Neural progenitor cell (in vitro differentiated cells): ENCODE data around the gene B4GALNT1. TPM values are rescaled to one million over a fixed set of nuclear protein-coding genes. Genes with fewer than 3 reads are reported as not detected.

ENCODE experiments used
- DNase-seq: peaks from one replicate; pipeline ENCODE4 v3.0.0-alpha.2; 2016; ENCODE audit warnings: low spot score
- H2AFZ ChIP-seq: fragments of 200-600 bp; sonication (generic); replicated peaks from 2 replicates; pipeline ENCODE4 v1.6.1; 2016; ENCODE audit warnings: antibody characterized with exemption
- H3F3A ChIP-seq: fragments of 200-600 bp; sonication (generic); 2 replicates; pipeline ENCODE4 v1.6.1; 2016; ENCODE audit warnings: antibody characterized with exemption, low read depth
- H3K27ac ChIP-seq: fragments of 200-600 bp; sonication (generic); 2 replicates; pipeline ENCODE4 v1.5.1; 2016; ENCODE audit warnings: mild to moderate bottlenecking
- H3K27me3 ChIP-seq: fragments of 200-600 bp; sonication (generic); 2 replicates; pipeline ENCODE4 v1.6.1; 2016; ENCODE audit warnings: mild to moderate bottlenecking, moderate library complexity
- H3K36me3 ChIP-seq: fragments of 200-600 bp; sonication (generic); 2 replicates; pipeline ENCODE4 v1.5.1; 2016
- H3K4me1 ChIP-seq: fragments of 200-600 bp; sonication (generic); 2 replicates; pipeline ENCODE4 v1.6.1; 2016; ENCODE audit warnings: mixed run types
- H3K4me2 ChIP-seq: fragments of 200-600 bp; sonication (generic); 2 replicates; pipeline ENCODE4 v1.6.1; 2016
- H3K4me3 ChIP-seq: fragments of 200-600 bp; sonication (generic); 2 replicates; pipeline ENCODE4 v1.5.1; 2016
- H3K79me2 ChIP-seq: fragments of 200-600 bp; sonication (generic); 2 replicates; pipeline ENCODE4 v1.6.1; 2016; ENCODE audit warnings: low read depth
- H3K9ac ChIP-seq: fragments of 200-600 bp; sonication (generic); 2 replicates; pipeline ENCODE4 v1.6.1; 2016
- H3K9me3 ChIP-seq: fragments of 200-600 bp; sonication (generic); 2 replicates; pipeline ENCODE4 v1.5.1; 2016; ENCODE audit warnings: low read depth
- H4K20me1 ChIP-seq: fragments of 200-600 bp; sonication (generic); 2 replicates; pipeline ENCODE4 v1.6.1; 2016; ENCODE audit warnings: low read depth
- H3K27ac Mint-ChIP-seq: 3 replicates; pipeline ENCODE4 v1.8.0; 2021; ENCODE audit warnings: mixed read lengths
- H3K27me3 Mint-ChIP-seq: 2 replicates; pipeline ENCODE4 v1.8.0; 2022; ENCODE audit warnings: low read depth, mild to moderate bottlenecking, inconsistent platforms, moderate library complexity, mixed read lengths; ENCODE audit not compliant: insufficient read depth
- H3K36me3 Mint-ChIP-seq: 3 replicates; pipeline ENCODE4 v1.8.0; 2021; ENCODE audit warnings: mixed read lengths
- H3K4me1 Mint-ChIP-seq: 3 replicates; pipeline ENCODE4 v1.8.0; 2021; ENCODE audit warnings: mixed read lengths
- H3K4me3 Mint-ChIP-seq: 3 replicates; pipeline ENCODE4 v1.8.0; 2021; ENCODE audit warnings: mild to moderate bottlenecking, moderate library complexity, mixed read lengths
- H3K9me3 Mint-ChIP-seq: 3 replicates; pipeline ENCODE4 v1.8.0; 2020; ENCODE audit warnings: mixed read lengths
- EZH2 ChIP-seq: fragments of 200-600 bp; sonication (generic); IDR thresholded peaks from 2 replicates; pipeline ENCODE4 v1.6.1; 2017; ENCODE audit warnings: antibody characterized with exemption, mild to moderate bottlenecking, moderate library complexity
- EZH2phosphoT487 ChIP-seq: fragments of 200-600 bp; sonication (generic); IDR thresholded peaks from 2 replicates; pipeline ENCODE4 v1.6.1; 2017; ENCODE audit warnings: antibody characterized with exemption
- total RNA-seq: library from RNA; depleted of rRNA; stranded (reverse); fragments of >200 nt; gene quantifications from 2 replicates; pipeline ENCODE4 v1.2.3, GENCODE V29; 2015; ENCODE audit warnings: low replicate concordance
- TF ChIP-seq, protein P1 (sequence below): fragments of 200-600 bp; sonication (generic); IDR thresholded peaks from 2 replicates; pipeline ENCODE4 v1.5.1; 2017; ENCODE audit warnings: antibody characterized with exemption, mild to moderate bottlenecking

The B4GALNT1 gene
- total RNA-seq, 1 donor from 2014 or later, result 0.28 TPM

DNA sequence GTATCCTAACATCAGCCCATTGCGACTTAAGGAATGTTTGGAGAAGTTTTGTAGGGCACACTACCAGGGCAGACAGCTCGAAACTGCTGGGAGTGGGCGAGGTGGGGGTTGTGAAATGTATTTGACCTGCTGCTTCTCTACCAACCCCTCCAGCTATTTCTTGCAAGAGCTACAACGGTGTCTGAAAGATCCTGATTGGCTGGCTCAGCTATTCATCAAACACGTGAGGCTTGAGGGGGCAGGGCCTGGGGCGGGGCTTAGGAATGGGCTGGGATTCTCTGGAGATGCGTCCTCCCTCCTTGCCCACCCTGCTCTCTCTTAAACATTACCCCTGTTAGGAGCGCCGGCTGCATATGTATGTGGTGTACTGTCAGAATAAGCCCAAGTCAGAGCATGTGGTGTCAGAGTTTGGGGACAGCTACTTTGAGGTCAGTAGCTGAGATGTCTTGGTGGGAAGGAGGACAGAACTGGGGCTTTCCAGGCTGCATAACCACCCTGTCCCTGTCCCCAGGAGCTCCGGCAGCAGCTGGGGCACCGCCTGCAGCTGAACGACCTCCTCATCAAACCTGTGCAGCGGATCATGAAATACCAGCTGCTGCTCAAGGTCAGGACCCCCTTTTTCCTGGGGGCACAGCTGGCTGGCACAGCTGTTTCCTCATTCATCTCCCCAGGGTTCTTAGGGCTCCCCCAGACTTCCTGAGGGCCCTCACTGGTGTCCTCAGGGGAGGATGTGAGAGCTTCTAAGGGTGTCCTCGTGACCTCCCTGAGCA, 18.6 kb downstream of the B4GALNT1 start:
- Histone ChIP-seq H3K36me3 (no peaks in the 10 kb centered on the region), H3K79me2 (no peaks in the 10 kb centered on the region), H3K27me3 (peaks cover 64% of the 10 kb centered on the region), H3K27ac (no peak overlapping the region), H3K4me3 (no peak overlapping the region), H3K9me3 (no peaks in the 10 kb centered on the region), H3F3A (peaks cover 17% of the 10 kb centered on the region), H3K4me2 (no peak overlapping the region), H3K4me1 (peaks cover 16% of the 10 kb centered on the region), H2AFZ (no peak overlapping the region), H3K9ac (no peak overlapping the region), H4K20me1 (peaks cover 16% of the 10 kb centered on the region)
- H3K27me3 Mint-ChIP-seq, result peaks cover 29% of the 10 kb centered on the region
- peaks cover 34% of the 10 kb centered on the region for H3K36me3 Mint-ChIP-seq
- DNase-seq, result peak; percentile 41
- peaks cover 24% of the 10 kb centered on the region for H3K4me1 Mint-ChIP-seq
- H3K4me3 Mint-ChIP-seq, result no peak overlapping the region
- H3K27ac Mint-ChIP-seq, result no peak overlapping the region
- no peaks in the 10 kb centered on the region for H3K9me3 Mint-ChIP-seq
- TF ChIP-seq EZH2 (no peak), EZH2phosphoT487 (no peak)
- TF ChIP-seq, protein P1, sequence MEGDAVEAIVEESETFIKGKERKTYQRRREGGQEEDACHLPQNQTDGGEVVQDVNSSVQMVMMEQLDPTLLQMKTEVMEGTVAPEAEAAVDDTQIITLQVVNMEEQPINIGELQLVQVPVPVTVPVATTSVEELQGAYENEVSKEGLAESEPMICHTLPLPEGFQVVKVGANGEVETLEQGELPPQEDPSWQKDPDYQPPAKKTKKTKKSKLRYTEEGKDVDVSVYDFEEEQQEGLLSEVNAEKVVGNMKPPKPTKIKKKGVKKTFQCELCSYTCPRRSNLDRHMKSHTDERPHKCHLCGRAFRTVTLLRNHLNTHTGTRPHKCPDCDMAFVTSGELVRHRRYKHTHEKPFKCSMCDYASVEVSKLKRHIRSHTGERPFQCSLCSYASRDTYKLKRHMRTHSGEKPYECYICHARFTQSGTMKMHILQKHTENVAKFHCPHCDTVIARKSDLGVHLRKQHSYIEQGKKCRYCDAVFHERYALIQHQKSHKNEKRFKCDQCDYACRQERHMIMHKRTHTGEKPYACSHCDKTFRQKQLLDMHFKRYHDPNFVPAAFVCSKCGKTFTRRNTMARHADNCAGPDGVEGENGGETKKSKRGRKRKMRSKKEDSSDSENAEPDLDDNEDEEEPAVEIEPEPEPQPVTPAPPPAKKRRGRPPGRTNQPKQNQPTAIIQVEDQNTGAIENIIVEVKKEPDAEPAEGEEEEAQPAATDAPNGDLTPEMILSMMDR, result no peak

DNA sequence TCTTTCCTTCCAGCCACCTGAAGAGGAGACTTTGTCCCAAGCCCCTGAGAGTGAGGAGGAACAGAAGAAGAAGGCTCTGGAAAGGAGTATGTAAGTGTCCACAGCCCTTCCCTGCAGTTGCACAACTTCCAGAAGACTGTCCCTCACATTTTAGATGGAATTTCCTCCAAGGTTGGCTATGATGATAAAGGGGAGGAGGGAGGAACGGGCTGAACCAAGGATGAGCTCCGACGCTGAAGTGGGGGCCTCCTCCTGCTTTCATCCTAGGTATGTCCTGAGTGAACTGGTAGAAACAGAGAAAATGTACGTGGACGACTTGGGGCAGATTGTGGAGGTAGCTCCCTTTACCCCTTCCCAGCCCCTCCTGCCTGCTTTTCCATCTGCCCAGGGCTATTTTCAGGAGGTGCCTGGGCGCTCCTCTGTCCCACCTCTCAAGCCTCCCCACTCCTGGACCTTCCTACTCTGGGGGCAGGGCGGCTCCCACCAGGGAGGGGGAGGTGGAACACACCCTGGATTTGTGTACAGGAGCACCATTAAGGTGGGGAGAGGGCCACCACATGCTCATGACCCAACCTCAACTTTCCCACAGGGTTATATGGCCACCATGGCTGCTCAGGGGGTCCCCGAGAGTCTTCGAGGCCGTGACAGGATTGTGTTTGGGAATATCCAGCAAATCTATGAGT, 19.4 kb downstream of the B4GALNT1 start:
- Mint-ChIP-seq H3K36me3 (peaks cover 28% of the 10 kb centered on the region), H3K4me1 (peaks cover 22% of the 10 kb centered on the region), H3K27me3 (peaks cover 23% of the 10 kb centered on the region), H3K27ac (no peak overlapping the region), H3K4me3 (peak overlapping the region; percentile 41), H3K9me3 (no peaks in the 10 kb centered on the region)
- Histone ChIP-seq H3K36me3 (no peaks in the 10 kb centered on the region), H3K27ac (no peak overlapping the region), H3K27me3 (peaks cover 58% of the 10 kb centered on the region), H4K20me1 (peaks cover 11% of the 10 kb centered on the region), H3F3A (peaks cover 25% of the 10 kb centered on the region), H3K79me2 (no peaks in the 10 kb centered on the region), H3K4me3 (no peak overlapping the region), H3K4me2 (no peak overlapping the region), H2AFZ (no peak overlapping the region), H3K9ac (no peak overlapping the region), H3K9me3 (no peaks in the 10 kb centered on the region), H3K4me1 (peaks cover 11% of the 10 kb centered on the region)
- TF ChIP-seq EZH2phosphoT487, result no peak
- TF ChIP-seq EZH2, result no peak
- TF ChIP-seq, protein P1, result no peak
- DNase-seq, result no peak

DNA sequence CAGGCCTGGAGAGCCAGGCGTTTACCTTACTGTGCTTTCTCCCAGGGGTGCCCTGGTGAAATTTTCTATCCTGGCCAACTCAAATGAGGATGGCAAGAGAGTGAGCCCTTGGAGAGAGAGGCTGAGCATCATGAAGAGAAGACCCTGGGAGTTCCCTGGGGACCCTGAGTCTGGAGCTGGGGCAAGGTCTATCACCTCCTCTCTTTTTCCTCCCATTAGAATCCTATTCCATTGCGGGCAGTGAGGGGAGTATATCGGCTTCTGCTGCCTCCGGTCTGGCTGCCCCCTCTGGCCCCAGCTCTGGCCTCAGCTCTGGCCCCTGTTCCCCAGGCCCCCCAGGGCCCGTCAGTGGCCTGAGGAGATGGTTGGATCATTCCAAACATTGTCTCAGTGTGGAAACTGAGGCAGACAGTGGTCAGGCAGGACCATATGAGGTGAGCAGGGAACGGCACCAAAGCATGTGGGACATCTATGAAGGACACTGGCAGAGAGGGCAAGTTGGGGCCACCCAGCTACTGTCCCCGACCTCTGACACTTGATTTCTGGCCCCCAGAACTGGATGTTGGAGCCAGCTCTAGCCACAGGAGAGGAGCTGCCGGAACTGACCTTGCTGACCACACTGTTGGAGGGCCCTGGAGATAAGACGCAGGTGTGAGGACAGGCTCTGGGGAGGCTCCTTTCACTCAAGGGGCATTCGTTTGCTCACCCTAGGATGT, 20.1 kb downstream of the B4GALNT1 start:
- no peaks in the 10 kb centered on the region for H3K36me3 ChIP-seq
- Mint-ChIP-seq H3K27me3 (peaks cover 16% of the 10 kb centered on the region), H3K4me1 (peaks cover 22% of the 10 kb centered on the region), H3K9me3 (no peaks in the 10 kb centered on the region), H3K4me3 (peak overlapping the region; percentile 92), H3K36me3 (peaks cover 28% of the 10 kb centered on the region), H3K27ac (no peak overlapping the region)
- H3K79me2 ChIP-seq, result no peaks in the 10 kb centered on the region
- H3K9me3 ChIP-seq, result no peaks in the 10 kb centered on the region
- H2AFZ ChIP-seq, result no peak overlapping the region
- H3K9ac ChIP-seq, result no peak overlapping the region
- H4K20me1 ChIP-seq, result peaks cover 9% of the 10 kb centered on the region
- no peak for TF ChIP-seq EZH2
- TF ChIP-seq, protein P1, result no peak
- no peak for TF ChIP-seq EZH2phosphoT487
- peaks cover 11% of the 10 kb centered on the region for H3K4me1 ChIP-seq
- DNase-seq, result no peak
- peak overlapping the region; percentile 89 for H3K4me2 ChIP-seq
- H3K27ac ChIP-seq, result no peak overlapping the region
- no peak overlapping the region for H3K4me3 ChIP-seq
- H3F3A ChIP-seq, result peaks cover 30% of the 10 kb centered on the region
- H3K27me3 ChIP-seq, result peaks cover 51% of the 10 kb centered on the region
